ENCODE results near the gene CEP95.

DNA sequence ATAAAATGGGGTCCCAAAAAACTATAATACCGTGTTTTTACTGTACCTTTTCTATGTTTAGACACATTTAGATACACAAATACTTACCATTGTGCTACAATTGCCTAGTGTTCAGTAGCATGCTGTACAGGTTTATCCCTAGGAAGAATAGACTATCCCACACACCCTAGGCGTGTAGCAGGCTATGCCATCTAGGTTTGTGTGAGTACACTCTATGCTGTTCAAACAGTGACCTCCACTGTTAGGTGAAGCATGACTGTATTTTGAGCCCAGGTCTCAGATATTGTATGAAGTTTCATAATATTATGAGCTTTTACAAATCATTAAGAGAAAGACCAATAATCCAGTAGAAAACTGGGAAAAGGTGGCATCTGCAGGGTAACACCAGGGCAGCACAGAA is 34.2 kb upstream of the CEP95 start:
- TF ChIP-seq, protein P1, sequence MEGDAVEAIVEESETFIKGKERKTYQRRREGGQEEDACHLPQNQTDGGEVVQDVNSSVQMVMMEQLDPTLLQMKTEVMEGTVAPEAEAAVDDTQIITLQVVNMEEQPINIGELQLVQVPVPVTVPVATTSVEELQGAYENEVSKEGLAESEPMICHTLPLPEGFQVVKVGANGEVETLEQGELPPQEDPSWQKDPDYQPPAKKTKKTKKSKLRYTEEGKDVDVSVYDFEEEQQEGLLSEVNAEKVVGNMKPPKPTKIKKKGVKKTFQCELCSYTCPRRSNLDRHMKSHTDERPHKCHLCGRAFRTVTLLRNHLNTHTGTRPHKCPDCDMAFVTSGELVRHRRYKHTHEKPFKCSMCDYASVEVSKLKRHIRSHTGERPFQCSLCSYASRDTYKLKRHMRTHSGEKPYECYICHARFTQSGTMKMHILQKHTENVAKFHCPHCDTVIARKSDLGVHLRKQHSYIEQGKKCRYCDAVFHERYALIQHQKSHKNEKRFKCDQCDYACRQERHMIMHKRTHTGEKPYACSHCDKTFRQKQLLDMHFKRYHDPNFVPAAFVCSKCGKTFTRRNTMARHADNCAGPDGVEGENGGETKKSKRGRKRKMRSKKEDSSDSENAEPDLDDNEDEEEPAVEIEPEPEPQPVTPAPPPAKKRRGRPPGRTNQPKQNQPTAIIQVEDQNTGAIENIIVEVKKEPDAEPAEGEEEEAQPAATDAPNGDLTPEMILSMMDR (IDR thresholded peaks at IDR 0.05): no peak
- no peak for TF ChIP-seq POLR2A (IDR thresholded peaks at IDR 0.05)

All from thyroid gland (tissue), 4 donors.